ENCODE measurements around the gene EFCC1. TPM values are rescaled to one million over a fixed set of nuclear protein-coding genes. Genes with fewer than 3 reads are reported as not detected.
A peak's percentile ranks its signal among the peaks of the same experiment; 100 is the strongest.

Gene EFCC1
- total RNA-seq, 1 donor from 2014 or later, result not detected

DNA sequence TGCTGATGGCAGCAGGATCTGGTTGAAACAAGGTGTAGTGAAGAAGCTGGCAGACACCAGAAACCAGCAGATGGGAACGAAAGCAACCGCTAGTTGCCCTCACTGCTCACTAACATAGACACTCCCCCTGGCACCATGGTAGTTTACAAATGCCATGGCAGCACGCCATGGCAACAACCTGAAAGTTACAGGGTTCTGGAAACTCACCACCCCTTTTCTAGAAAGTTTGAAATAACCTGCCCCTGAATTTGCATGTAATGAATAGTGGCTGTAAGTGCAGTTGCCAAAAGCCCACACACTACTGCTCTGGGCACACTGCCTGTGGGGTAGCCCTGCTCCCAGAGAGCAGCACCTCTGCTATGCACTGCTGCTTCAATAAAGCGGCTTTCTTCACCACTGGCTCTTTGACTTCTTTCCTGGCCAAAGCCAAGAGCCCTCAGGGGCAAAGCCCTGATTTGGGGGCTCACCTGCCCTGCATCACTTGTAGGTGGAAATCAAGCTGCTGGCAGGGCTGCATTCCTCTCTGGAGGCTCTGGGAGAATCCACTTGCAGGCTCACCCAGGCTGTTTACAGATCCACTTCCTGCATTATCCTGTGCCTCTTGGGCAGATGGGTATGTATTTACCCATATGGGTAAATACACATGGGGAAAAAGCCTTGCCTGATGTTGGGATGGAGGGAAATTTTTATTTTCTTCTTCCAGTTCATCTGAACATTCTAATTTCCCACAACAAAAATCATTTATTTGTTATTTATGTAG is 57.5 kb downstream of the EFCC1 start:
- DNase-seq, result no peak
- TF ChIP-seq, protein P1, sequence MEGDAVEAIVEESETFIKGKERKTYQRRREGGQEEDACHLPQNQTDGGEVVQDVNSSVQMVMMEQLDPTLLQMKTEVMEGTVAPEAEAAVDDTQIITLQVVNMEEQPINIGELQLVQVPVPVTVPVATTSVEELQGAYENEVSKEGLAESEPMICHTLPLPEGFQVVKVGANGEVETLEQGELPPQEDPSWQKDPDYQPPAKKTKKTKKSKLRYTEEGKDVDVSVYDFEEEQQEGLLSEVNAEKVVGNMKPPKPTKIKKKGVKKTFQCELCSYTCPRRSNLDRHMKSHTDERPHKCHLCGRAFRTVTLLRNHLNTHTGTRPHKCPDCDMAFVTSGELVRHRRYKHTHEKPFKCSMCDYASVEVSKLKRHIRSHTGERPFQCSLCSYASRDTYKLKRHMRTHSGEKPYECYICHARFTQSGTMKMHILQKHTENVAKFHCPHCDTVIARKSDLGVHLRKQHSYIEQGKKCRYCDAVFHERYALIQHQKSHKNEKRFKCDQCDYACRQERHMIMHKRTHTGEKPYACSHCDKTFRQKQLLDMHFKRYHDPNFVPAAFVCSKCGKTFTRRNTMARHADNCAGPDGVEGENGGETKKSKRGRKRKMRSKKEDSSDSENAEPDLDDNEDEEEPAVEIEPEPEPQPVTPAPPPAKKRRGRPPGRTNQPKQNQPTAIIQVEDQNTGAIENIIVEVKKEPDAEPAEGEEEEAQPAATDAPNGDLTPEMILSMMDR (IDR thresholded peaks at IDR 0.05; ENCODE audit: partially characterized antibody, unreplicated experiment), result no peak
- H3K36me3 Mint-ChIP-seq (ENCODE audit: unreplicated experiment), result no peaks in the 10 kb centered on the region
- peaks cover 7% of the 10 kb centered on the region for H3K27me3 Mint-ChIP-seq (ENCODE audit: unreplicated experiment)
- H3K4me1 Mint-ChIP-seq (ENCODE audit: low read depth, unreplicated experiment), result peaks cover 10% of the 10 kb centered on the region
- peaks cover 2% of the 10 kb centered on the region for H3K9me3 Mint-ChIP-seq (ENCODE audit: unreplicated experiment)
- H3K4me3 Mint-ChIP-seq (ENCODE audit: unreplicated experiment), result peak overlapping the region; percentile 15
- no peak overlapping the region for H3K27ac Mint-ChIP-seq (ENCODE audit: unreplicated experiment)

DNA sequence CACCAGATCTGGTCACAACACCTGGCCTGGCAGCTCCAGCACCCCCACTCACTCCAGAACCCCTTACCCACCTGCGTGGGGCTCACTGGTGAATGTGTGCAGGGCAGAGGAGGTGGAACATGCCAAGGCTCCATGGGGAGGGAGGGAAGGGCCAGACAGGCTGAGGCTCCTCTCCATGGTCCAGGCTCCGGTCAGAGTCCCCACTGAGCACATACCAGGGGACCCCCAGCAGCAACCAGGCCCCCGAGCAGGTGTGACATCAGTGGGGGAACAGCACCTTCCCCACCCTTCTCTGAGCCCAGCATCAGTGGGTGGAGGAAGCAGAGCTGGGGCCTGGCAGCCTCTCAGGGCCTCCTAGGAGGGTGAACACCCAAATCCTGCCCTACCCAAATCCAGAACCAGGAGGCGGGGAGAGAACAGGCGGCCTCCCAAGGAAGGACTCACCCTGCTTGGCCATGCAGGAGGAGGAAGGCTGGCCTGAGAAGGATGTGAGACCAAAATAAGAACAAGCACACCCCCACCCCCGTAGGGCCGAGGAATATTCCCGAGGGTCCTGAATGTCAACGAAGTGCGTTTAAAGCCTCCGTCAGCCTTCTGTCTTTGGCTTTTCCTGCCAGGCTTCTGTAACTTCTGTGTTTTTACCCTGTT is 58.3 kb downstream of the EFCC1 start:
- Mint-ChIP-seq H3K9me3 (ENCODE audit: unreplicated experiment) (peaks cover 2% of the 10 kb centered on the region), H3K27me3 (ENCODE audit: unreplicated experiment) (peaks cover 7% of the 10 kb centered on the region), H3K4me1 (ENCODE audit: low read depth, unreplicated experiment) (peaks cover 10% of the 10 kb centered on the region), H3K36me3 (ENCODE audit: unreplicated experiment) (no peaks in the 10 kb centered on the region), H3K27ac (ENCODE audit: unreplicated experiment) (no peak overlapping the region), H3K4me3 (ENCODE audit: unreplicated experiment) (peak overlapping the region; percentile 15)
- TF ChIP-seq, protein P1 (IDR thresholded peaks at IDR 0.05; ENCODE audit: partially characterized antibody, unreplicated experiment), result no peak
- no peak for DNase-seq

DNA sequence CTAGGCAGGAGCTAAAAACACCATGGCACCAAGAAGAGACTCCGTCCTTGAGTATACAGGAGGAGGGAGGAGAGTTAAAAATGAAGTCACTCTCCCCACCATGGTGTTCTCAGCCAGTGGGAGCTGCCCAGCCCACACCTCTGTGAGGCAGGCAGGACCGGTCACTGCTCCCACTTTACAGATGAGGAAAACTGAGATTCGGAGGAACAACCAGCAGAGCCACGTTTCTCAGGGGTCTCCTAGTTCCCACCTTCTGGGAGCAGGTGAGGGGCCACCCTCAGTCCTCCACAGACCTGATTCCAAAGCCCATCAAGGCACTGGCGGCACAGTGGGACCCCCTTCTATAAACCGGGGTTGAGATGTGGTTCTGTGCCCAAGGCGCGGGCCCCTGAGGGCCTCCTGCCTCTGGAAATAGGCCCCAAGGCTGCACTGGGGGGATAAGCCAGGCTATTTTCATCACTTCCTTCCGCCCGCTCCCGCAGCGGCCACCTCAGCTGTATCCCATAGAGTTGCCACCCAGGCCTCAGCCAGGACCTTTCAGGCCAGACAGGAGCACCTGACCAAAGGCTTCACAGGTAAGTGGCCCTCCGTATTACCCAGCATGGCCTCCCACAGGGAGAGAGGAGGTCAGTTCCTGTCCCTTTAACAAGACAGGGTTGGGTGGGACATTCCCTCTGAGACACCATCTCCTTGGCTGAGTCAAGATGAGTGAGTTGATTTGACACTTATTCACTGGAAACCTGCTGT is 59.3 kb downstream of the EFCC1 start, which contains the start of gene GP9:
TSS of gene GP9 (plus strand) at position 504 of the 747 bp plus-strand sequence. CDS start 961 bp downstream, outside the sequence.
- TF ChIP-seq, protein P1 (IDR thresholded peaks at IDR 0.05; ENCODE audit: partially characterized antibody, unreplicated experiment), result no peak
- Mint-ChIP-seq H3K4me3 (ENCODE audit: unreplicated experiment) (no peak within 1 kb of the TSS), H3K27me3 (ENCODE audit: unreplicated experiment) (peaks cover 7% of the 10 kb centered on the region), H3K36me3 (ENCODE audit: unreplicated experiment) (no peaks in the 10 kb centered on the region), H3K27ac (ENCODE audit: unreplicated experiment) (no peak within 1 kb of the TSS), H3K4me1 (ENCODE audit: low read depth, unreplicated experiment) (peaks cover 10% of the 10 kb centered on the region), H3K9me3 (ENCODE audit: unreplicated experiment) (peaks cover 2% of the 10 kb centered on the region)
- DNase-seq, result no peak

DNA sequence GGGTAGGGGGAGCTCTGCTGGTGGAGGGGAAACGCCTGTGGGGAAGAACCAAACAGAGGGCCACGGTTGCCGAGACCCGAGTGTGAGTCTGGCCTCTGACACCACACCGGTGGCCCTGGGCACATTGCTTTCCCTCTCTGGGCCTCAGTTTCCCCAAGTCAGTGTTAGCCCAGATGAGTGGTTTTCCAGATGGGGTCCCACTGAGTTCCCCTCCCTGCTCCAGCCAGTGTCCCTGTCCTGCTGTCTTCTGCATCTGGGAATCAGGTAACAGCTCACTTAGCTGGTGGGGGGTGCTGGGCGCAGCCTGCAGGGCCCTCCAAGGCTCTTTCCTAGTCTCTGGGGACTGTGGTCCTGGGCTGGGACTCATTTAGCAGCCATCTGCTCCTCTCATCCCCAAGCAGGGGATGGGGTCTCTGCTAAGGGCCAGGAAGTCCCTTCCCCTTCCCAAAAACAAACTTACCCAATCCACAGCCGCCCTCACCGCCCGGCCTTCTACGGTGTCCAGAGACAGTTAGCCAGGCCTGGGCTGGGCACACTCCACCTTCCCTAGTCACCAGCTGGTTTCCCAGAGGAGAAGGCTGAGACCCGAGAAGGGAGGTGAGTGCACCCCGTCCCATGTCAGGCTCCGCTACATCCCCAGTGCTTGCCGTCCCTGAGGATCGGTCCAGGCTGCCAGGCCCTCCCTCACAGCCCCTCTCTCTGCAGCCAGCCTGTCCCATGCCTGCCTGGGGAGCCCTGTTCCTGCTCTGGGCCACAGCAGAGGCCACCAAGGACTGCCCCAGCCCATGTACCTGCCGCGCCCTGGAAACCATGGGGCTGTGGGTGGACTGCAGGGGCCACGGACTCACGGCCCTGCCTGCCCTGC is 60.2 kb downstream of the EFCC1 start:
- H3K4me1 Mint-ChIP-seq (ENCODE audit: low read depth, unreplicated experiment), result peaks cover 10% of the 10 kb centered on the region
- H3K27ac Mint-ChIP-seq (ENCODE audit: unreplicated experiment), result no peak overlapping the region
- DNase-seq, result no peak
- no peaks in the 10 kb centered on the region for H3K36me3 Mint-ChIP-seq (ENCODE audit: unreplicated experiment)
- peaks cover 7% of the 10 kb centered on the region for H3K27me3 Mint-ChIP-seq (ENCODE audit: unreplicated experiment)
- TF ChIP-seq, protein P1 (IDR thresholded peaks at IDR 0.05; ENCODE audit: partially characterized antibody, unreplicated experiment), result no peak
- H3K9me3 Mint-ChIP-seq (ENCODE audit: unreplicated experiment), result peaks cover 2% of the 10 kb centered on the region
- H3K4me3 Mint-ChIP-seq (ENCODE audit: unreplicated experiment), result no peak overlapping the region

Data from glutamatergic neuron (in vitro differentiated cells).